PC-9 (cell line): ENCODE data around the gene KIF26B.

Source experiments
- CTCF ChIP-seq: fragments of 200-600 bp; sonication (generic); conservative IDR thresholded peaks from 2 replicates; pipeline ENCODE4 v1.6.1; 2017; ENCODE audit warnings: mixed run types, antibody characterized with exemption, mild to moderate bottlenecking, moderate library complexity
- EZH2 ChIP-seq: fragments of 200-600 bp; sonication (generic); IDR thresholded peaks from 2 replicates; pipeline ENCODE4 v1.8.0; 2017; ENCODE audit warnings: antibody characterized with exemption, low read depth

DNA sequence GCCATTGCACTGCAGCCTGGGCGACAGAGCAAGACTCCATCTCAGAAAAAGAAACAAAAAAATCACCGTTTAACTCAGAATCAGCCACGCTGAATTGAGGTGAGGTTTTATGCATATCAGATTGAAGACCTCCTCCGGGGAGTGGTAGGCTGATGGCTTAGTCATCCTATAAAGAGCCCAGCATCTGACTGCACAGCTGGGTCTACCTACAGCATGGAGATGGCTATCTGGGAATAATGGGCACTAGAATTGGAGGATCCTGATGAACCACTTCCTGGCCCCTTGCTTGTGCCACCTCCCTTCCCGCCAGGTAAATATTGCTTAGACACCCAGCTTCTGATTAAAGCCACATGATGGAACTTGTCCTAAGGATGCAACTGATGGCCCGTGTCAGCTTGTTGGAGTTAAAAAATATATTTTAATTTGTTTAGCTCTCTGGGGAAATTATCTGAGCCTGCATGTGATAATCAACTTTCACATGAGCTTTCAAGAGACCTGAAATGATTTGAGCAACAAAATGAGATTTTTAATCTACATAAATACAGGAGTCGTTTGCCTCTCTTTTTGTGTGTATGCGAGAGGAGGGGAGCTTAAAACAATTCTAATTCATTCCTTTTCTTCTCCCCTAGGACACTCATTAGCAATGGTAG lies 157.2 kb downstream of the KIF26B start:
- TF ChIP-seq CTCF (no peak), EZH2 (no peak)
